HG03196 (cell line): ENCODE measurements around the gene VSX1.

ENCODE experiments used
- ATAC-seq: cut with Tn5 transposase; IDR thresholded peaks from one replicate; pipeline ENCODE4 v1.9.1; 2021; ENCODE audit not compliant: unreplicated experiment

Gene VSX1

DNA sequence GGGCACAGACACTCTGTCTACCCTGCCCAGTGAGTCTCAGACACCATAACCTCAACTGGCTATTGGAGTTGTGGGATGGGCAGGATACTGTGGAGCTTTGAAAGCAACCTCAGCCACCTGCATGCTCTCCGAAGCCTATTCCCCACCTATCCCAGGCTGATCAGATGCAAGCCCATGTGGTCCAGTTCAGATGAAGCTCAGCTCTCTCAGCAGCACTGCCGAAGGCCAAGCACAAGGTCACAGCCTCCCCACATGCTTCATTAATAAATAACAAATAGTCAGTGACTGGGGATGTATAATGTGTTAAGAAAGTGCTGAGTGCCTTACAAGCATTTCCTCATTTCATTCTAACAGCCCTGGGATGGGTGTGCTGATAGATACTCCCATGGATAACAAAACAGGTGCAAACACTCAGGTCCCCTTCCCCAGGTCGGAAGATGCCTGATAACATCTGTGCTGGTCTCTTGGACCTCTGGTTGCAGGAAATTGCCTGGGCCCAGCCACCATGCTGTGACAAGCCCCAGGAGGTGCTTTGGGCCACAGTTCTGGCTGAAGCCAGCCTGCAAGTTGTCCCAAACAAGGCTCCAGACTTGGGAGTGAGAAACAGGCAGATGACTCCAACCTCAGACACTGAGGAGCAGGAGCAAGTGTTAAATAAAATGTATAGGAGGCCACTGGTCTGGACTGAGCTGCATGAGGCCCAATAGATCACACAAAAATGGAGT is 27.7 kb downstream of the VSX1 start:
- no peak for ATAC-seq

GRCh38 chr20:25053255-25054031 is 28.5 kb downstream of the VSX1 start:
- ATAC-seq = no peak

GRCh38 chr20:25052255-25053194 is 29.4 kb downstream of the VSX1 start:
- ATAC-seq = no peak

- ATAC-seq = no peak
Measured at GRCh38 chr20:25051386-25052155, 30.4 kb downstream of the VSX1 start.

DNA sequence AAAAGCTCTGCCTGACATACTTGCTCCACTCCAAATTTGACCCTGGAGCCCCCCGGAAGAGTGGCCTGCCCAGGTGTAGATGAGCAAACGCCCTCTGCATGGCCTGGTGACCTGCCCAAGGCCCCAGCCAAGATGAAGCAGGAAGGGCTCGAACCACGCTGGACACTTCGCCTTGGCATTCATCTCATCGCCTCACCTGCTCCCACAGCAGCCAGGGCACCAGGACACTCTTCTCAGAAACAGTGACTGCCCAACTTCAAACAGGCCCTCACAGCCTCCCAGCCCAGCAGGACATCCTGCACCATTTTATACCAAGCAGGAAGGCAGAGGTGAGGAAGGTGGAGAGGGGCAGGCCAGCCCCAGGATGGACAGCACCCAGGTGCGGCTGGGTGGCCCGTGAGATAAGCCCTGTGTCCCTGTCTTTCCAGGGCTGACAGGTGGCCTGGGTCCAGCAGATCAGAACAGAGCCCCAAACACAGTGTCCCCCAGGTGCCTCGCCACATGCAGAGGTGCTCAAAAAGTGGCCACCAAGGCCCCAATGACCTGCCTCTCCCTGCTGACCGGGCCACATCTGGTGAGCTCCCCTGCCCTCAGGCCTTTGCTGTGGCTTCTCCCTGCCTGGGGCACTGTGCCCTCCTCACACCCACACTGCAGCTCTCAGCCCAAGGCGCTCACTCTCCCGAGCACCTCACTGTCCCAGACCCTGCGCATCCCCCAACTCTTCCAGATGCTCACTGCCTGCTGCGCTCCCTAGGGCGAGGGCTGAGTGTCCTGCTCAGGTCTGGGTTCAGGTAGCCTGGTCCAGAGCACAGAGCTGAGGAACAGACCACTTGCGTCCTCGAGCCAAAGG is 31.2 kb downstream of the VSX1 start:
- ATAC-seq = no peak

GRCh38 chr20:25050082-25050481 is 31.9 kb downstream of the VSX1 start:
- ATAC-seq = no peak

DNA sequence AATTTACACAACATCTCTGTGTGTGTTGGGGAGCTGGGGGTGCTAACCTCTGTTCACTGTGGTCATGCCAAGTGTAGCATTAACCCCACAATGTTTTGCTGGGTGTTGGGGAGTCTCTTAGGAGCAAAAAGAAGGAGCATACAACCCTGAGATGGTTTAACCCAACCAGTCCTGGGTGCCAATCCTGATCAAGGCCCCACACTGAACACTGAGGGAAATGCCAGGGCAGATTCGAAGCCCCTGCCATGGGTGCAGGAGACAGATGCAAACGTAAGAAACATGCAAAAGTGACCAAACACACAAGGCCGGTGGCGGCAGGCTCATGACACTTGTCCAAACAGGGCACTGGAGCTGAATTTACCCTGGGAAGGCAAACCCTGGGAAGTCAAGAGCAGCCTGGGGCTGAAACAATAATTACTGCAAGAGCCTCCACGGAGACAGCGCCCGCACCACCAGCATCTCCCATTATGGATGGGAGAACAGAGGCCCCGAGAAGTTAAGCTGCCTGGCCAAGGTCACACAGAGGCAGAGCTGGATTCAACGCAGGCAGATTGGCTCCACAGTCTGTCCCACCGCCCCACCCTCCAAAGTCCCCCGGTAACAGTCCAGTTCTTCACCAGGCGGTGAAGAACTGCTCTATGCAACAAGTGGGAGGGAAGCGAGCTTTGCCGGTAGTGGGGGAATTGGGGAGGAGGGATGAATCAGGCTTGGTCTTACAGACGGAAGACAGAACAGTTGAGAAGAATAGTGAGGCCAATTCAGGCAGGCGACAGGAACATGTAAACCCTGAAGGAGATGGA is 32.5 kb downstream of the VSX1 start:
- no peak for ATAC-seq

DNA sequence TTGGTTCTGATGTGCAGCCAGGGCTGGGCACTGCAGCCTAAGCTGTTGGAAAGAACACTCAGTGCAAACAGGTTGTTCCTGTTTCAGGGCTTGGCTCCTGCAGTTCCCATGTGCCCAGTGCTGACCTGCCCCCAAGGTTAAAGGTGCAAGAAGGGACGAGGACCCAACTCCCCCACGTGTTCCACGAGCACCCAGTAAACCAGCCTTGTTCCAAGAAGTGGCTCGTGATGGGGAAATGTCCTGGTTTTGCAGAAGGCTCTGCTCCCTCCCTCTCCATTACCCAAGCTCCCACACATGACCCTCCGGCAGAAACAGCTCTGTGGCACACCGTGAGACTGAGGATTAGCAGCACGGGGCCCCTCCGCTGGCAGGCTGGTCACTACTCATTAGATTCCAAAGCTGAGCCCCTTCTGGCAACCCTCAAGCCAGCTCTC is 33.4 kb downstream of the VSX1 start:
- ATAC-seq = no peak

- ATAC-seq = no peak
Measured at GRCh38 chr20:25047766-25048165, 34.2 kb downstream of the VSX1 start.

DNA sequence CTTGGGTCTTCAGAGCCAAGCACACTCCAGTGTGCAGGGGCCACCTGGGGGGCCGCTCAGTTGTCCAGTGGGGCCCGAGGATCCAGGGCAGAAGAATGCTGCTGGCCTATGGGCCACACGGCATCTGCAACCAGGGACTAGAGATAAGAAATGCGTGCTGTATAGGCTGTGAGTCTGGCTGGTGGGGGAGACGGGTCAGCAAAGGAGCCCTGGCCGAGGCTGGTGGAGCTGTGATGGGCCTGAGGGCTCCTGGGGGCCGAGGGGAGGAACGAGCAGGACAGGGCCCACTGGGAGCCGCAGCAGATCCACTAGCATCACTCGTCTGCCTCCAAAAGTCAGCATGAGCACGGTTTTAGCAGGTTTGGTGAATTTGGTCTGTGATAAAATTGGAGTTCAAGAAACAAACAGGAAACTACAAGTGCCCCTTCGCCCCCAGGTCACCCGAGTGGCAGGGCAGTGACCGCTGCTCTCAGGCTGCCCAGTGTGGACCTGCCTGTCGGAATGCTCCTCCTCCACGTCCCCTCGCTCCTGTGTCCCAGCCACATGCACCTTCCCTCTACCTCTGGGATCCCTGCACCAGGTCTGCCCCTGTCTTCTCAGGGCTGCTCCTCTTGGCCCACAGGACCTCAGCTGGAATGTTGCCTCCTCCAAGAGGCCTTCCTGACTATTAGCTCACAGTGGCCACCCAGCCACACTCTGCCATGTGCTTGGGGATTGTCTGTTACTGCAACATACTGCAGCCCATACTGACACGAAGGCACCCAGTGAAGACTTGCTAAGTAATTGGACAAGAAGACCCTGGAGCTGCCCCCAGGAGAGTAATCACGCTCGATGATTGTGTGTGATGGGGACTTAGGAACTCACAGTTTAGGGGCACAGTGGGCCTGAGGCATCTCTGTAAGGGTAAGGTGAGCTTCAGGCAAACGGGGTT is 34.9 kb downstream of the VSX1 start:
- ATAC-seq = no peak

DNA sequence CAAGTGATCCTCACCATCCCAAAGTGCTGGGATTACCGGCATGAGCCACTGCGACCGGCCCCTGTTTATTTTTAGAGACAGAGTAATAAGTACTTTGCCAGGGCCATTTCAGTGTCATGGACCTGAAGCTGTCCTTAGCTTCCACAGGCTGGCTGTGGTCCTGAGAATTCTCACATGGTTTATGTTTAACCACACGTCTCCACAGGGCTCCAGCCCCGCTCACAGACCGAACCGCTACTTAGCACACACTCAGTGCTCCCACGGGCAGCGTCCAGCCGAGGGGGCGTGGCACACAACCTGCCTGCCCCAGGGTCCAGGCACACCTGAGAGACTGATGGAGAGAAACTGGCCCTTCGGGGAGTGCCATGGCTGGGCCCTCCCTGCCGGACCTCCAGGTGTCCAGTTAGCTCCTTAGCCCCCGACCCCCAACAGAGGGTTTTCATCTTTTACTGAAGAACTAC is 35.7 kb downstream of the VSX1 start:
- ATAC-seq = no peak

DNA sequence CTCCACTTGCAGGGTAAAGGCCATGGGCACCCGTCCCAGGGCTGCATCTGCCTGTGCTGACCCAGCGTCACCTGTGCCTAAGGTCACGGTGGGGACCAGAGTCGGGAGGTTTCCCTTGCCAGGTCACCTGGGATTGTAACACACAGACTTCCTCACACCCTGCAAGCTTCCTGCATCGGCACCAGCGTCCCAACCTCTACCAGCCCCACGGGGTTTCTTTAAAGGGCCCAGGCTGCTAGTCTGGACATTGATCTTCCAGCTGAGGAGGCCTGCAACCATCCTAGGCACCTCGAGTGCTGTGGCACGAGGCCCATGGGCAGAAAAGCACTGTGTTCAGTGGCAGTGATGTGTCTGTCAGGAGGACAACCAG is 36.6 kb downstream of the VSX1 start:
- ATAC-seq = no peak

DNA sequence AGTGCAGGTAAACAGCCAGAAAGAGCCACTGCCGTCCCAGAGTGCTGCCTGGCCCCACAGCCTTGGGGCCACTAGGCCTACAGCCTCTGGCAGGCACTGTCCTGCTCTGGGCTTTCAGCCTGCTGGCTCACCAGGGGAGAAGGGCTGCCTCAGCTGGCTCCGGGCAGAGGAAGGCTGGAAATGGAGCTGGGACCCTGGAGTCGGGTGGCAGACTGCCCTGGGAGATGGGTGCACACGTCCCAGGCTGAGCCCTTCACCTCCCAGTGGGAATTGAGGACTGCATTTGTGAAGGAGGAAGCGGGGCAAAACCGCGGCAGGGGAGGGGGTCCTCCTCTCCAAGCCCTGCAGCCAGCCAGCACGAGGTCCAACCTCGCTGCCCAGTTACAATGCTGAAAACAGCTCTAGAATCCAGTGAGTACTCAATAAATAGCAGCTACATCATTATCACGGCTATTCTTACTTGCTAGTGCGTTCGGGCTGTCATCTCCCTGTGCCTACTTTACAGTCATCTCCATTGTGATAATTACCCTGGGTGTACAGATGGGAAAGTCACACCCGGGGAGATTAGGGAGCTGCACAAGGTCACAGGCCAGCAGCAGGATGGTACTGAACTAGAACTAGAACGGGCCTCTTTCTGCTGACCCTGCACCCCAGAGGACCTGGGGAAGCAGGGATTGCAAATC is 37.1 kb downstream of the VSX1 start:
- no peak for ATAC-seq

- no peak for ATAC-seq
Measured at GRCh38 chr20:25044261-25044560, 37.7 kb downstream of the VSX1 start.

DNA sequence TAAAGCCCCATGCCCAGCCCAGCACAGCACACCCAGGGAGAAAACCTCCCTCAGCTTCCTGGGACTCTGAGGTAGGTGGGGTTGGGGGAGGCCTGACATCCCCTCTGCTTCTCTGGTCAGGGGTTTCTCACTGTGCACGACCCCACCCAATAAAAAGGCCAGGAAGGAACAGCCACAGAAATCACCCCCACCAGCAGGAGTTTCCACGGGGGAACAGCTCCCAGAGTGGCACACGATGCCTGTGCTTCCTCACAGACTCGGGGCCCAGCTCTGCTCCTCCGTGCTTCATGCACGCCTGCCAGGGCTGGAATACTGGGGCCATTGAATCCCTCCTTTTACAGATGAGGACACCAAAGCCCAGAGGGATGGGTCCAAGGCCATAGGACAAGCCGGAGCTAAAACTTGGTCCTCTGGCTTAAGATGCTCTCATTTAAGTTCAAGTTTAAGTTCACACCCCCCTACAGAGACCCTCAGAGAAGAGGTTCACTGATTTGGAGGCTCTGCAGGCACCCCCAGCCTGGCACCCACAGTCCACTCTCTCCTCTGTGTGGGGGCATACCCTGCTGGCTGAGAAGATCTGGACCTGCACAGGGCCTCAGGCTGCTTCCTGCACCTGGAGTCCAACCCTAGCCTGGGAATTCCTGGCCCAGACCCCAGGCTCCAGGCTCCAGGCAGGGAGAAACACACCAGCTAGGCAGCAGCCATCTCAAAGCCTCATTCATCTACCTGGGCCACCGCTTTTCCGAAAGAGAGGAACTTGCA is 38.3 kb downstream of the VSX1 start:
- ATAC-seq = no peak
